ENCODE measurements around the gene WNT11. TPM values are rescaled to one million over a fixed set of nuclear protein-coding genes. Genes with fewer than 3 reads are reported as not detected.

The WNT11 gene
- total and polyA plus RNA-seq, 2 experiments from 2014 or later = not detected

DNA sequence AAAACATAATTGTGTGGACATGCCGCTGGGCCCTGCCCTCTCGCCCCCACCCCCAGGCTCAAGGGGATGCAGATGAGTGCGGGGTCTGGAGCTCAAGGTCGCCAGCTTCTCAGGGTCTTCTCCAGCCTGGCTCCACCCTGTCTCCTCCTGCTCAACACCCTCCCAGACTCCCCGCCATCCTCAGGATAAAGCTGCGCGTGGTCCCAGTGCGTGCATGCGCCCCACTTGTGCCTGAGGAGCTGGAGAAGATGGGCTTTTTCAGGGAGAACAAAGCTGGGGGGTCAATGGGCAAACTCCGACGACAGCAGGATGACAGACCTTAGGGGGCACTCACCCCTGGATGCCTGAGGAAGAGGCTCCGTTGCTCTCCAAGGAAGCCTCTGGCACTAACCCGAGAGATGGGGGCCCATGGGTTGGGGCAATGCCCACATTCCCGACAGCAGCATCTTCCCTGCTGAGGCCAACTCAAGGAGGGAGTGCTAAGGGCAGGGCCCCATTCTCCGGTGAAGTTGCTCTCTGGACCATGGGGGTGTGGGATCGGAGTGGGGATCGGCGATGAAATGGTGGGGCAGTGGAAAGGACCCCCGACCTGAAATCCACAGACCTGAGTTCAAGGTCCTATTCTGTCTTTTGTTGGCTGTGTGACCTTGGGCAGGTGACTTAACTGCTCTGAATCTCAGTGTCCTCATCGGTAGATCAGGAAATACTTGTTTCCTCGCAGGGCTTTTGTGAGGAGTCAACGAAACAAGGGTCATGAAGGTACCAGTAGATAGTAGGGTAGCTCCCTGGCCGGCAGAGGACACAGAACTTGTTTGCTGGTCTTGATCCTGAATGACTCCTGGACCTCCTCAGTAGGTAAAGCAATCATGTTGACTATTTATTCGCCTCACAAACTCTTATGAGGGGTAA lies 47.7 kb downstream of the WNT11 start:
- H3F3A ChIP-seq (ENCODE audit: insufficient read depth) = no peaks in the 10 kb centered on the region
- no peak for DNase-seq
- H3K9me3 ChIP-seq (ENCODE audit: low read depth) = no peaks in the 10 kb centered on the region
- in situ Hi-C loops (cut with MboI) = no loop called here
- no peaks in the 10 kb centered on the region for H4K20me1 ChIP-seq (ENCODE audit: insufficient read depth)
- H3K4me1 ChIP-seq (ENCODE audit: insufficient read depth) = peaks cover 10% of the 10 kb centered on the region
- no peak overlapping the region for H3K4me3 ChIP-seq
- H3K9me2 ChIP-seq (ENCODE audit: insufficient read depth) = no peaks in the 10 kb centered on the region
- H3K4me2 ChIP-seq (ENCODE audit: unreplicated experiment) = no peak overlapping the region
- no peak overlapping the region for H3K27ac ChIP-seq
- H3K36me3 ChIP-seq (ENCODE audit: low read depth) = no peaks in the 10 kb centered on the region
- no peak overlapping the region for H2AFZ ChIP-seq
- no peak overlapping the region for H3K9ac ChIP-seq
- no peaks in the 10 kb centered on the region for H3K79me2 ChIP-seq (ENCODE audit: insufficient read depth)
- TF ChIP-seq EZH2phosphoT487 (IDR thresholded peaks at IDR 0.05; ENCODE audit: insufficient read depth, low read depth) = no peak
- TF ChIP-seq EZH2 (IDR thresholded peaks at IDR 0.05; ENCODE audit: insufficient read depth, poor library complexity, severe bottlenecking) = no peak
- 83 to 85% methylated on average over 24 of the region's 24 CpGs for WGBS, 2 experiments (ENCODE audit: low coverage in 1 of 2, low lambda C conversion rate in 2 of 2, missing lambda C conversion rate in 2 of 2)
- no peaks in the 10 kb centered on the region for H3K27me3 ChIP-seq (replicated peaks; ENCODE audit: insufficient read depth)

DNA sequence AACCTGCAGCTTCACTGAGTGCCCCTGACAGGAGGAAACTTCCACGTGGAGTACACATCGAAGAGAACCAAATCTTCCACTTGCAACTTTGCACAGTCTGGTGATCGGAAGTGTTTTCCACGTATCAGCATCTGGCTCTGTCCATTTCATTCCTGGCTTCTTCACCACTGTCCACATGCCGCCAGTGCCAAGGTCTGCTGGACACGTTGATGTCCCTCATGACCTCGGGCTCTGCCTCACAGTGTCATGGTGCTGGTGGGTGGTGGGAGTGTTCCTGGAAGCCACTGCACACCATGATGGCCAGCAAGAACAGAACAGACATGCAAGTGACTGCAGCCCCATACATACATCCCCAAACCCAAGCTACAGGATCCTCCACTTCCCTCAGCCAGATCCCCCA lies 48.4 kb downstream of the WNT11 start:
- no peaks in the 10 kb centered on the region for H4K20me1 ChIP-seq (ENCODE audit: insufficient read depth)
- peaks cover 1% of the 10 kb centered on the region; the same call in 1 of the 2 replicates for H3F3A ChIP-seq (ENCODE audit: insufficient read depth)
- no peak overlapping the region for H3K9ac ChIP-seq
- no peaks in the 10 kb centered on the region for H3K9me3 ChIP-seq (ENCODE audit: low read depth)
- no peaks in the 10 kb centered on the region for H3K79me2 ChIP-seq (ENCODE audit: insufficient read depth)
- no peaks in the 10 kb centered on the region for H3K27me3 ChIP-seq (replicated peaks; ENCODE audit: insufficient read depth)
- no peaks in the 10 kb centered on the region for H3K9me2 ChIP-seq (ENCODE audit: insufficient read depth)
- no peaks in the 10 kb centered on the region for H3K36me3 ChIP-seq (ENCODE audit: low read depth)
- peaks cover 18% of the 10 kb centered on the region for H3K4me1 ChIP-seq (ENCODE audit: insufficient read depth)
- DNase-seq = no peak
- H3K4me3 ChIP-seq = no peak overlapping the region
- H3K27ac ChIP-seq = no peak overlapping the region
- H3K4me2 ChIP-seq (ENCODE audit: unreplicated experiment) = no peak overlapping the region
- in situ Hi-C loops (cut with MboI) = no loop called here
- 39 to 42% methylated on average over 7 of the region's 7 CpGs for WGBS, 2 experiments (ENCODE audit: low coverage in 1 of 2, low lambda C conversion rate in 2 of 2, missing lambda C conversion rate in 2 of 2)
- TF ChIP-seq EZH2phosphoT487 (IDR thresholded peaks at IDR 0.05; ENCODE audit: insufficient read depth, low read depth) = no peak
- no peak for TF ChIP-seq EZH2 (IDR thresholded peaks at IDR 0.05; ENCODE audit: insufficient read depth, poor library complexity, severe bottlenecking)
- H2AFZ ChIP-seq = no peak overlapping the region

DNA sequence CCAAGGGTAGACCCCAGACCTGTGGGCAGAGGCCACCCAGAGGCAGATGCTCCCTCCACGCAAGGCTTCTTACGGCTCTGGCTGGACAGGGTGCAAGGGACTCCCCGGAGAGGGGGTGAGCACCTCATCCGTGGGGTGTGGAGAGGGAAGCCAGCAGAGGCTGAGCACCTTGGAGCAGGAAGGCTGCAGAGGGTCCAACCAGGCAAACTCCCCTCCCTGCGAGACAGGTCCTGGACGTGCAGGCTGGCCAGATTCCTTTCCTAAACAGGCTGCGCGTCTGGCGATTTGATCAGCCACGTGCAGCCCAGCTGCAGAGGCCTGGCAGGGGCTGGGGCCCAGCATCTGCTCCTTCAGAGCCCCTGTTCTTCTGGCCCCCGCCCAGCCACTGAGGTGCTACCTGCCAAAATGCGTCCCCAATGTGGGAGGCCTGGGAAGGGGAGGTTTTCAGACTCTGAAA lies 49.3 kb downstream of the WNT11 start:
- WGBS, 2 experiments (ENCODE audit: low coverage in 1 of 2, low lambda C conversion rate in 2 of 2, missing lambda C conversion rate in 2 of 2) = 78 to 82% methylated on average over 10 to 12 of the region's 12 CpGs
- no peak overlapping the region for H2AFZ ChIP-seq

DNA sequence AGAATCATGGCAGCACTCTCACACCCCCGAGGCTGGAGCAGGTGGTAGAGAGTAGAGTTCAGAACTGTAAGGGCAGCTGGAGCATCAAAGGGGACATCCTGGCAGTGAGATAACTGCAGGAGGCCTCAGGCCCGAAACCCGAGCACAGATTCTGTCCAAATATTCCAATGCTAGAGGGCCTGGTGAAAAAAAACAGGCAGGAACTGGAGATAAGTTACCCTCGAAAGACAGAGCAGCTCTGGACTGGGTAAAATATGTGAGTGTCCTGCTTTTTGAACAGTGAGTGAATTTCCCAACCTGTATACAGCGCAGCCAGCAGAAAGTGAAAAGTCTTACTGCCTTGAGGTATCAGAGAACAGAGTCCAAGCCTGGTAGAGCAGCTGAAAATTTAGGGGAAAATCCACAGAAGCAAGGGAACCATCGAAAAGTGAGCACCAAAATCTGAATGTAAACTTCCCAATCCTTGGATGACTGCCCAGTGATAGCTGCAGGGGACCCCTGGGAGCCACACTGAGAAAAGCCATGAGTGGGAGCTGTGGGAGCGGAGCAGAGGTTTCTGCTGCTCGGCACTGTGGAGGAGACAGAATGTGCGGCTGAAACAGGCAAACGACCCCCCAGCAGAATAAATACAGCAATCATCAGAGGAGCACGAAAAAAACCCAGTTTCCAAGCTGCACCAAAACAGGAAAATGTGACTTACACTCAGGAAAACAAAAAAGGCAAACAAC lies 50.6 kb downstream of the WNT11 start:
- Histone ChIP-seq H4K20me1 (ENCODE audit: insufficient read depth) (no peaks in the 10 kb centered on the region), H3K27me3 (replicated peaks; ENCODE audit: insufficient read depth) (no peaks in the 10 kb centered on the region), H3K9me3 (ENCODE audit: low read depth) (no peaks in the 10 kb centered on the region), H2AFZ (no peak overlapping the region), H3K9ac (no peak overlapping the region), H3K4me1 (ENCODE audit: insufficient read depth) (peaks cover 10% of the 10 kb centered on the region), H3F3A (ENCODE audit: insufficient read depth) (peaks cover 4% of the 10 kb centered on the region; the same call in 1 of the 2 replicates), H3K4me2 (ENCODE audit: unreplicated experiment) (no peak overlapping the region), H3K36me3 (ENCODE audit: low read depth) (no peaks in the 10 kb centered on the region), H3K27ac (no peak overlapping the region), H3K4me3 (no peak overlapping the region), H3K79me2 (ENCODE audit: insufficient read depth) (no peaks in the 10 kb centered on the region), H3K9me2 (ENCODE audit: insufficient read depth) (no peaks in the 10 kb centered on the region)
- WGBS, 2 experiments (ENCODE audit: low coverage in 1 of 2, low lambda C conversion rate in 2 of 2, missing lambda C conversion rate in 2 of 2) = 89 to 94% methylated on average over 11 of the region's 11 CpGs
- DNase-seq = no peak
- no peak for TF ChIP-seq EZH2phosphoT487 (IDR thresholded peaks at IDR 0.05; ENCODE audit: insufficient read depth, low read depth)
- in situ Hi-C loops (cut with MboI) = no loop called here

More for the DNA sequence above, 49.3 kb downstream of the WNT11 start:
- Histone ChIP-seq H3K4me3 (no peak overlapping the region), H3K79me2 (ENCODE audit: insufficient read depth) (no peaks in the 10 kb centered on the region), H3K27ac (no peak overlapping the region), H3K4me1 (ENCODE audit: insufficient read depth) (peaks cover 17% of the 10 kb centered on the region), H4K20me1 (ENCODE audit: insufficient read depth) (no peaks in the 10 kb centered on the region), H3K9ac (no peak overlapping the region), H3K27me3 (replicated peaks; ENCODE audit: insufficient read depth) (no peaks in the 10 kb centered on the region), H3K9me2 (ENCODE audit: insufficient read depth) (no peaks in the 10 kb centered on the region), H3K9me3 (ENCODE audit: low read depth) (no peaks in the 10 kb centered on the region), H3K36me3 (ENCODE audit: low read depth) (no peaks in the 10 kb centered on the region), H3K4me2 (ENCODE audit: unreplicated experiment) (no peak overlapping the region), H3F3A (ENCODE audit: insufficient read depth) (peaks cover 4% of the 10 kb centered on the region; the same call in 1 of the 2 replicates)
- TF ChIP-seq EZH2 (IDR thresholded peaks at IDR 0.05; ENCODE audit: insufficient read depth, poor library complexity, severe bottlenecking) = no peak
- TF ChIP-seq EZH2phosphoT487 (IDR thresholded peaks at IDR 0.05; ENCODE audit: insufficient read depth, low read depth) = no peak
- in situ Hi-C loops (cut with MboI) = no loop called here
- DNase-seq = no peak

Data from GM23248 (cell line).